ENCODE measurements around the gene TSFM. TPM values are rescaled to one million over a fixed set of nuclear protein-coding genes. Genes with fewer than 3 reads are reported as not detected.

Gene TSFM
- total RNA-seq, 1 experiment from 2014 or later = 40.3 TPM

DNA sequence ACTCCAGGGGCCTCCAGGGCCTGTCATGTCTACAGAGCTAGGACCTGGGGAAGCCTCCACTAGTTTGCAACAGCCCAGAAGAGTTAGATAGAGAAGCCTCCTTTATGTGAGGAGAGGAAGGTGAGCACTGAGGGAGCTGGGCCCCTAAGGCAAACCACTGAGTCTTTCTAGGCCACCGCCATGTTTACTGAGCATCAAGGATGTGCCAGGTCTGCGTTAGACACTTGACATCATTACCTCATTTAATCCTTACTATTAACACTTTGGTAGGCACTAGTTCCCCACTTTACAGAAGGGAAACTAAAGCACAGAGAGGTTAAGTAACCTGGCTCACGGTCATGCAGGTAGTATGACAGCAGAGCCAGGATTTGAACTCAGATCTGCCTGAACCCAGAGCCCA is 51.1 kb downstream of the TSFM start:
- Histone ChIP-seq H3K36me3 (ENCODE audit: control insufficient read depth, insufficient read depth, low read length) (peaks cover 3% of the 10 kb centered on the region), H3K4me1 (ENCODE audit: control insufficient read depth, insufficient read depth, low read length) (peaks cover 71% of the 10 kb centered on the region), H3K9me3 (ENCODE audit: control insufficient read depth, insufficient read depth, low read depth, low read length) (no peaks in the 10 kb centered on the region), H3K27me3 (ENCODE audit: control insufficient read depth, insufficient read depth, low read length) (no peaks in the 10 kb centered on the region), H3K27ac (ENCODE audit: low read length) (peak overlapping the region; percentile 40; the same call in 1 of the 2 replicates), H3K4me3 (ENCODE audit: low read depth in 2 of 2, low read length in 2 of 2) (no peak overlapping the region)
- intact Hi-C loops (cut with micrococcal nuclease; ENCODE audit: unreplicated experiment) (no loop called here), in situ Hi-C loops (cut with HindIII; ENCODE audit: low pct_unique_long_range_greater_than_20kb, low sequenced_read_pairs) (no loop called here)
- ChIA-PET POLR2A (no interaction called here), CTCF (interaction anchor here (0.5 to 2.0 kb wide), 2 partner anchors 12 to 63 kb away, joined by 4 to 11 read pairs; no protein-coding TSS in a partner anchor)
- DNase-seq (ENCODE audit: low read depth, low spot score) (no peak), ATAC-seq (no peak)
- TF ChIP-seq TCF7L2 (IDR thresholded peaks at IDR 0.05; ENCODE audit: low read depth, low read length) (no peak), SIN3A (IDR thresholded peaks at IDR 0.05; ENCODE audit: borderline replicate concordance, insufficient read depth, low read depth, low read length) (no peak), POLR2AphosphoS5 (IDR thresholded peaks at IDR 0.05; ENCODE audit: low read depth, low read length) (no peak)
- TF ChIP-seq, protein P1, sequence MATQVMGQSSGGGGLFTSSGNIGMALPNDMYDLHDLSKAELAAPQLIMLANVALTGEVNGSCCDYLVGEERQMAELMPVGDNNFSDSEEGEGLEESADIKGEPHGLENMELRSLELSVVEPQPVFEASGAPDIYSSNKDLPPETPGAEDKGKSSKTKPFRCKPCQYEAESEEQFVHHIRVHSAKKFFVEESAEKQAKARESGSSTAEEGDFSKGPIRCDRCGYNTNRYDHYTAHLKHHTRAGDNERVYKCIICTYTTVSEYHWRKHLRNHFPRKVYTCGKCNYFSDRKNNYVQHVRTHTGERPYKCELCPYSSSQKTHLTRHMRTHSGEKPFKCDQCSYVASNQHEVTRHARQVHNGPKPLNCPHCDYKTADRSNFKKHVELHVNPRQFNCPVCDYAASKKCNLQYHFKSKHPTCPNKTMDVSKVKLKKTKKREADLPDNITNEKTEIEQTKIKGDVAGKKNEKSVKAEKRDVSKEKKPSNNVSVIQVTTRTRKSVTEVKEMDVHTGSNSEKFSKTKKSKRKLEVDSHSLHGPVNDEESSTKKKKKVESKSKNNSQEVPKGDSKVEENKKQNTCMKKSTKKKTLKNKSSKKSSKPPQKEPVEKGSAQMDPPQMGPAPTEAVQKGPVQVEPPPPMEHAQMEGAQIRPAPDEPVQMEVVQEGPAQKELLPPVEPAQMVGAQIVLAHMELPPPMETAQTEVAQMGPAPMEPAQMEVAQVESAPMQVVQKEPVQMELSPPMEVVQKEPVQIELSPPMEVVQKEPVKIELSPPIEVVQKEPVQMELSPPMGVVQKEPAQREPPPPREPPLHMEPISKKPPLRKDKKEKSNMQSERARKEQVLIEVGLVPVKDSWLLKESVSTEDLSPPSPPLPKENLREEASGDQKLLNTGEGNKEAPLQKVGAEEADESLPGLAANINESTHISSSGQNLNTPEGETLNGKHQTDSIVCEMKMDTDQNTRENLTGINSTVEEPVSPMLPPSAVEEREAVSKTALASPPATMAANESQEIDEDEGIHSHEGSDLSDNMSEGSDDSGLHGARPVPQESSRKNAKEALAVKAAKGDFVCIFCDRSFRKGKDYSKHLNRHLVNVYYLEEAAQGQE (IDR thresholded peaks at IDR 0.05; ENCODE audit: insufficient read depth in 1 of 2, low read depth in 2 of 2, low read length in 1 of 2) = no peak
- TF ChIP-seq, protein P2, sequence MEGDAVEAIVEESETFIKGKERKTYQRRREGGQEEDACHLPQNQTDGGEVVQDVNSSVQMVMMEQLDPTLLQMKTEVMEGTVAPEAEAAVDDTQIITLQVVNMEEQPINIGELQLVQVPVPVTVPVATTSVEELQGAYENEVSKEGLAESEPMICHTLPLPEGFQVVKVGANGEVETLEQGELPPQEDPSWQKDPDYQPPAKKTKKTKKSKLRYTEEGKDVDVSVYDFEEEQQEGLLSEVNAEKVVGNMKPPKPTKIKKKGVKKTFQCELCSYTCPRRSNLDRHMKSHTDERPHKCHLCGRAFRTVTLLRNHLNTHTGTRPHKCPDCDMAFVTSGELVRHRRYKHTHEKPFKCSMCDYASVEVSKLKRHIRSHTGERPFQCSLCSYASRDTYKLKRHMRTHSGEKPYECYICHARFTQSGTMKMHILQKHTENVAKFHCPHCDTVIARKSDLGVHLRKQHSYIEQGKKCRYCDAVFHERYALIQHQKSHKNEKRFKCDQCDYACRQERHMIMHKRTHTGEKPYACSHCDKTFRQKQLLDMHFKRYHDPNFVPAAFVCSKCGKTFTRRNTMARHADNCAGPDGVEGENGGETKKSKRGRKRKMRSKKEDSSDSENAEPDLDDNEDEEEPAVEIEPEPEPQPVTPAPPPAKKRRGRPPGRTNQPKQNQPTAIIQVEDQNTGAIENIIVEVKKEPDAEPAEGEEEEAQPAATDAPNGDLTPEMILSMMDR (IDR thresholded peaks at IDR 0.05) = no peak
- no TSS peak for BruUV-seq (replicated peaks)

DNA sequence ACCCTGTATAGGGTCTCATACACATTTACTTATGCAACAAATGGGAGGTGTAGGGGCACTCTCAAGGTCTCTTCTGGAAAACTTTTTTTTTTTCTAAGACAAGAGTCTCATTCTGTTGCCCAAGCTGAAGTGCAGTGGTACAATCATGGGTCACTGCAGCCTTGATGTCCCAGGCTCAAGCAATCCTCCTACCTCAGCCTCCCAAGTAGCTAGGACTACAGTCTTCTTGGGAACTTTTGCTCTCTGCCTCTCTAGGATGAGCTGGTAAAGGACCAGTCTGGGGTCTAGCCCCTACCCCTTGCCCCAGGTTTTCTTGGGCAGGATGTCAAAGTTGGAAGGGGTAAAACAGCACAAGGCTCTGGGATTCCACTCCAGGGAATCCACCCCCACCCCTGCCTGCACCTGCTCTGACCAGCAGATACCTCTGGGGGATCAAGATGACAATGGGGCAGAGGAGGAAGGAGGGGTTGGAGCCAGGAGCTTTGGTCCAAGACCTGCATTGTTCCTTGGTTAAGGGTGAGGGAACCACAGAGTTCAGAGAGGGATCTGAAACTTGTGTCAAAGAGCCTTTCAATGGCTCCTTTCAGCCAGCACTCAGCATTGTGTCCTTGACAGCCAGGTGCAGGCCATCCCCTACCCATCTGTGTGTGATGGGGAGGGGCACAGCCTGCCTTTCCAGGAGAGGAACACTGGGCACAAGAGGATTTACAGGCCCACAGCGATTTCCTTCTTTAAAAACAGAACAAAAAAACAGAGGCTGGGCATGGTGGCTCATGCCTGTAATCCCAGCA is 51.7 kb downstream of the TSFM start:
- no TSS peak for BruUV-seq (replicated peaks)

More for the DNA sequence above, 51.7 kb downstream of the TSFM start:
- no peaks in the 10 kb centered on the region for H3K27me3 ChIP-seq (ENCODE audit: control insufficient read depth, insufficient read depth, low read length)
- DNase-seq (ENCODE audit: low read depth, low spot score) (no peak), ATAC-seq (no peak)
- H3K4me1 ChIP-seq (ENCODE audit: control insufficient read depth, insufficient read depth, low read length) = peaks cover 77% of the 10 kb centered on the region
- ChIA-PET CTCF (no interaction called here), POLR2A (no interaction called here)
- in situ Hi-C loops (cut with HindIII; ENCODE audit: low pct_unique_long_range_greater_than_20kb, low sequenced_read_pairs) (no loop called here), intact Hi-C loops (cut with micrococcal nuclease; ENCODE audit: unreplicated experiment) (no loop called here)
- H3K4me3 ChIP-seq (ENCODE audit: low read depth in 2 of 2, low read length in 2 of 2) = no peak overlapping the region
- H3K27ac ChIP-seq (ENCODE audit: low read length) = peak overlapping the region; percentile 36
- no peak for TF ChIP-seq SIN3A (IDR thresholded peaks at IDR 0.05; ENCODE audit: borderline replicate concordance, insufficient read depth, low read depth, low read length)
- TF ChIP-seq TCF7L2 (IDR thresholded peaks at IDR 0.05; ENCODE audit: low read depth, low read length) = no peak
- no peak for TF ChIP-seq POLR2AphosphoS5 (IDR thresholded peaks at IDR 0.05; ENCODE audit: low read depth, low read length)
- TF ChIP-seq, protein P2 (IDR thresholded peaks at IDR 0.05) = no peak
- TF ChIP-seq, protein P1 (IDR thresholded peaks at IDR 0.05; ENCODE audit: insufficient read depth in 1 of 2, low read depth in 2 of 2, low read length in 1 of 2) = no peak
- no peaks in the 10 kb centered on the region for H3K9me3 ChIP-seq (ENCODE audit: control insufficient read depth, insufficient read depth, low read depth, low read length)
- H3K36me3 ChIP-seq (ENCODE audit: control insufficient read depth, insufficient read depth, low read length) = no peaks in the 10 kb centered on the region

All from Panc1 (cell line).